OCI-LY7 (cell line): Measurements from ENCODE around the gene SPACA9.

Source experiments
- EZH2phosphoT487 ChIP-seq: fragments of 200-600 bp; sonication (generic); IDR thresholded peaks from 2 replicates; pipeline ENCODE4 v1.6.1; 2018; ENCODE audit warnings: low read depth, borderline replicate concordance, mild to moderate bottlenecking, mixed run types, antibody characterized with exemption, low read length, moderate library complexity, mixed read lengths
- TF ChIP-seq, protein P1 (sequence below): fragments of 200-600 bp; sonication (generic); conservative IDR thresholded peaks from 2 replicates; pipeline ENCODE4 v1.5.1; 2014; ENCODE audit warnings: mild to moderate bottlenecking, antibody characterized with exemption, low read length, moderate library complexity, mixed read lengths

DNA sequence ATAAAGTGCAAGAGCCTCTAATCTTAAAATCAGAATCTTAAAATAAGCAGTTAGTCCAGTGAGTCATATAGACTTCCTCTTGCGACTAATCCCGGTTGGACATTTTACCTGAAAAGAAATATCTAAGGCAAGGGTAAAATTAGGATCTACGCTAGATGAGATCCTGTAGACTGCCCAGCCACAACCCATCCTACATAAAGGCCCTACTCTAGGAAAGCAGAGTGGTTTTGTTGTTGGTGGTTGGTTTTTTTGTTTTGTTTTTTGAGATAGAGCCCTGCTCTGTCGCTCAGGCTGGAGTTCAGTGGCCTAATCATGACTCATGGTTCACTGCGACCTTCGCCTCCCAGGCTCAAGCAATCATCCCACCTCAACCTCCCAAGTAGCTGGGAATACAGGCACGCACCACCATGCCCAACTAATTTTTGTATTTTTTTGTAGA, 58.8 kb downstream of the SPACA9 start:
- TF ChIP-seq, protein P1, sequence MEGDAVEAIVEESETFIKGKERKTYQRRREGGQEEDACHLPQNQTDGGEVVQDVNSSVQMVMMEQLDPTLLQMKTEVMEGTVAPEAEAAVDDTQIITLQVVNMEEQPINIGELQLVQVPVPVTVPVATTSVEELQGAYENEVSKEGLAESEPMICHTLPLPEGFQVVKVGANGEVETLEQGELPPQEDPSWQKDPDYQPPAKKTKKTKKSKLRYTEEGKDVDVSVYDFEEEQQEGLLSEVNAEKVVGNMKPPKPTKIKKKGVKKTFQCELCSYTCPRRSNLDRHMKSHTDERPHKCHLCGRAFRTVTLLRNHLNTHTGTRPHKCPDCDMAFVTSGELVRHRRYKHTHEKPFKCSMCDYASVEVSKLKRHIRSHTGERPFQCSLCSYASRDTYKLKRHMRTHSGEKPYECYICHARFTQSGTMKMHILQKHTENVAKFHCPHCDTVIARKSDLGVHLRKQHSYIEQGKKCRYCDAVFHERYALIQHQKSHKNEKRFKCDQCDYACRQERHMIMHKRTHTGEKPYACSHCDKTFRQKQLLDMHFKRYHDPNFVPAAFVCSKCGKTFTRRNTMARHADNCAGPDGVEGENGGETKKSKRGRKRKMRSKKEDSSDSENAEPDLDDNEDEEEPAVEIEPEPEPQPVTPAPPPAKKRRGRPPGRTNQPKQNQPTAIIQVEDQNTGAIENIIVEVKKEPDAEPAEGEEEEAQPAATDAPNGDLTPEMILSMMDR = no peak
- no peak for TF ChIP-seq EZH2phosphoT487
